ENCODE measurements around the gene SLC12A6. TPM values are rescaled to one million over a fixed set of nuclear protein-coding genes. Genes with fewer than 3 reads are reported as not detected.

SLC12A6 gene
- total and polyA plus RNA-seq, 4 experiments from 2014 or later = 1.8 to 72.0 (median 39.7) TPM

DNA sequence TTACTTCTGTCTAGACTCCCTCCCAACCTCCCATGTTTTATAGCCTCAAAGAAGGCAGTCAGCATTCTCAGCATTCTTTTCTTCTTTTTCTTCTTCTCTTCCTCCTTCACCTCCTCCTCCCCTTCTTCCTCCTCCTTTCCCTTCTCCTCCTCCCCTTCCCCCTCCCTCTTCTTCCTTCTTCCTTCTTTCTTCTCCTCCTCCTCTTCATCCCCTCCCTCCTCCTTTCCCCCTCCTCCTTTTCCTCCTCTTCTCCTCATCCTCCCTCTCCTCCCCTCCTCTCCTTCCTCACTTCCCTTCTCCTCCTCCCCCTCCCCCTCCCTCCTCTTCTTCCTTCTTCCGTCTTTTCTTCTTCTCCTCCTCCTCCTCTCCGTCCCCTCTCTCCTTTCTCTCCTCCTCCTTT is 33.1 kb upstream of the SLC12A6 start:
- Mint-ChIP-seq H3K4me3 (no peak overlapping the region), H3K27me3 (no peaks in the 10 kb centered on the region), H3K27ac (peak overlapping the region in 3 of 7 donors; percentile 55 to 81 (median 76)), H3K9me3 (no peaks in the 10 kb centered on the region), H3K4me1 (peaks cover 19 to 35% (median 26%) of the 10 kb centered on the region in 4 donors), H3K36me3 (peaks cover 0 to 9% of the 10 kb centered on the region in 2 donors)
- CTCF ChIA-PET (ENCODE audit: partially characterized antibody) = interaction anchor here (1.5 to 5.7 kb wide), 2 partner anchors 10 to 25 kb away, joined by 4 to 111 read pairs; partner anchors contain the start of genes NOP10 and NUTM1
- Histone ChIP-seq H3K27ac (ENCODE audit: low read depth, low read length) (no peak overlapping the region), H3K27me3 (ENCODE audit: insufficient read depth, low read length) (no peaks in the 10 kb centered on the region), H3K9me3 (ENCODE audit: control insufficient read depth in 1 of 2, low read length in 2 of 2) (no peaks in the 10 kb centered on the region), H3K4me3 (ENCODE audit: low read length in 2 of 2) (no peak overlapping the region), H3K36me3 (ENCODE audit: insufficient read depth, low read length) (no peaks in the 10 kb centered on the region), H3K4me1 (ENCODE audit: insufficient read depth, low read length) (peaks cover 21% of the 10 kb centered on the region)
- POLR2A ChIA-PET (ENCODE audit: partially characterized antibody) = no interaction called here
- no peak for DNase-seq
- intact Hi-C loops (cut with micrococcal nuclease) = no loop called here

DNA sequence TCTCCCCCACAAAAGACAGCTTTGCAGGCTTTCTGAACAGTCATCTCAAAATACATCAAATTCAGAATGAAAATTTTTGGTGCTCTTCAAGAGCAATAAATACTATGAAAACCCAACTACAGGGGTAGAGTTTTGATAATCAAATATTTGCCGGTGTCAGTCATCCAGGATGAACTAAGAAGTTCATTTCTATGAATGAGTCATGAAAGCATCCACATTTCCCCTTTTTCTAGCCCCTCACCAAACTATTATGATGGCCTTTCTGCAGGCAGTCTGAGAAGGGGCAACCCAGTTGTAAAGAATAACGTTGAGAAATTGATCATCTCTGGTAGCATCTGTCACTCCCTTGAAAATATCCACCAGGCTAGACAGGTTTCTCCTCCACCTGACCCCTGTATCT is 32.5 kb upstream of the SLC12A6 start:
- no peaks in the 10 kb centered on the region for H3K9me3 ChIP-seq (ENCODE audit: control insufficient read depth in 1 of 2, low read length in 2 of 2)
- no peaks in the 10 kb centered on the region for H3K36me3 ChIP-seq (ENCODE audit: insufficient read depth, low read length)
- no peaks in the 10 kb centered on the region for H3K27me3 Mint-ChIP-seq
- H3K9me3 Mint-ChIP-seq = no peaks in the 10 kb centered on the region
- CTCF ChIA-PET (ENCODE audit: partially characterized antibody) = interaction anchor here (0.6 to 5.7 kb wide), 4 partner anchors 9 to 128 kb away, joined by 4 to 111 read pairs (median 44); partner anchors contain the start of genes NOP10 and NUTM1
- H3K4me1 ChIP-seq (ENCODE audit: insufficient read depth, low read length) = peaks cover 26% of the 10 kb centered on the region
- peak overlapping the region; percentile 53 to 84 (median 73) for H3K27ac Mint-ChIP-seq
- peak overlapping the region in 1 of 8 donors; percentile 39 for H3K4me3 Mint-ChIP-seq
- DNase-seq = no peak
- peaks cover 0 to 9% of the 10 kb centered on the region in 2 donors for H3K36me3 Mint-ChIP-seq
- intact Hi-C loops (cut with micrococcal nuclease) = no loop called here
- no peaks in the 10 kb centered on the region for H3K27me3 ChIP-seq (ENCODE audit: insufficient read depth, low read length)
- POLR2A ChIA-PET (ENCODE audit: partially characterized antibody) = no interaction called here
- peaks cover 23 to 41% (median 31%) of the 10 kb centered on the region in 4 donors for H3K4me1 Mint-ChIP-seq
- no peak overlapping the region for H3K27ac ChIP-seq (ENCODE audit: low read depth, low read length)
- H3K4me3 ChIP-seq (ENCODE audit: low read length in 2 of 2) = no peak overlapping the region

GRCh38 chr15:34367101-34368081 is 29.8 kb upstream of the SLC12A6 start, which contains the start of gene LPCAT4:
Gene LPCAT4, minus strand, starts transcription at chr15:34367196. Its CDS starts 96 bp downstream, at chr15:34367100.
- peaks cover 7 to 22% of the 10 kb centered on the region in 2 donors for H3K36me3 Mint-ChIP-seq
- H3K36me3 ChIP-seq (ENCODE audit: insufficient read depth, low read length) = peaks cover 11% of the 10 kb centered on the region
- peak within 1 kb of the TSS; percentile 94 to 97 (median 96) for H3K27ac Mint-ChIP-seq
- DNase-seq = peak; percentile 89 to 93 (median 92)
- peak within 1 kb of the TSS; percentile 87 for H3K27ac ChIP-seq (ENCODE audit: low read depth, low read length)
- H3K27me3 Mint-ChIP-seq = no peaks in the 10 kb centered on the region
- H3K27me3 ChIP-seq (ENCODE audit: insufficient read depth, low read length) = no peaks in the 10 kb centered on the region
- peaks cover 31% of the 10 kb centered on the region for H3K4me1 ChIP-seq (ENCODE audit: insufficient read depth, low read length)
- CTCF ChIA-PET (ENCODE audit: partially characterized antibody) = interaction anchor here (0.6 to 5.7 kb wide), 39 partner anchors 8 to 306 kb away, joined by 3 to 111 read pairs (median 4); partner anchors contain the start of genes GOLGA8A, GOLGA8B, KATNBL1 and NOP10
- peak within 1 kb of the TSS; percentile 94 to 99 (median 97) for H3K4me3 Mint-ChIP-seq
- POLR2A ChIA-PET (ENCODE audit: partially characterized antibody) = interaction anchor here (0.6 to 4.1 kb wide), 31 partner anchors 9 to 621 kb away, joined by 3 to 144 read pairs (median 4); partner anchors contain the start of genes AQR, AVEN, EMC4 and EMC7
- intact Hi-C loops (cut with micrococcal nuclease) = loop anchor here (1.0 to 10.0 kb wide), 8 partner anchors 24 to 617 kb away; partner anchors contain the start of genes KATNBL1, NOP10, NUTM1 and PGBD4
- H3K9me3 Mint-ChIP-seq = peaks cover 0 to 2% (median 0%) of the 10 kb centered on the region in 8 donors
- H3K9me3 ChIP-seq (ENCODE audit: control insufficient read depth in 1 of 2, low read length in 2 of 2) = no peaks in the 10 kb centered on the region
- H3K4me1 Mint-ChIP-seq = peaks cover 27 to 57% (median 38%) of the 10 kb centered on the region in 4 donors
- peak within 1 kb of the TSS; percentile 86 to 94 for H3K4me3 ChIP-seq (ENCODE audit: low read length in 2 of 2)

- Mint-ChIP-seq H3K27me3 (no peaks in the 10 kb centered on the region), H3K4me1 (peaks cover 27 to 59% (median 38%) of the 10 kb centered on the region in 4 donors), H3K9me3 (peaks cover 0 to 5% (median 0%) of the 10 kb centered on the region in 8 donors), H3K27ac (peak overlapping the region; percentile 89 to 95 (median 94)), H3K4me3 (peak overlapping the region; percentile 94 to 99 (median 97)), H3K36me3 (peaks cover 13 to 28% of the 10 kb centered on the region in 2 donors)
- peak overlapping the region; percentile 66 to 84 for H3K4me3 ChIP-seq (ENCODE audit: low read length in 2 of 2)
- peaks cover 31% of the 10 kb centered on the region for H3K4me1 ChIP-seq (ENCODE audit: insufficient read depth, low read length)
- H3K27me3 ChIP-seq (ENCODE audit: insufficient read depth, low read length) = no peaks in the 10 kb centered on the region
- H3K36me3 ChIP-seq (ENCODE audit: insufficient read depth, low read length) = peaks cover 11% of the 10 kb centered on the region
- intact Hi-C loops (cut with micrococcal nuclease) = loop anchor here (1.0 to 10.0 kb wide), 8 partner anchors 23 to 618 kb away; partner anchors contain the start of genes KATNBL1, NOP10, NUTM1 and PGBD4
- H3K27ac ChIP-seq (ENCODE audit: low read depth, low read length) = peak overlapping the region; percentile 50
- ChIA-PET CTCF (ENCODE audit: partially characterized antibody) (interaction anchor here (0.6 to 5.7 kb wide), 31 partner anchors 9 to 305 kb away, joined by 3 to 111 read pairs (median 5); partner anchors contain the start of genes GOLGA8A, GOLGA8B, KATNBL1 and NOP10), POLR2A (ENCODE audit: partially characterized antibody) (interaction anchor here (0.6 to 4.1 kb wide), 21 partner anchors 8 to 622 kb away, joined by 3 to 144 read pairs (median 10); partner anchors contain the start of genes AQR, AVEN, EMC4 and EMC7)
- peak; percentile 30 to 67 (median 39) for DNase-seq
- H3K9me3 ChIP-seq (ENCODE audit: control insufficient read depth in 1 of 2, low read length in 2 of 2) = no peaks in the 10 kb centered on the region
Observed at GRCh38 chr15:34366271-34367065, 28.9 kb upstream of the SLC12A6 start.

DNA sequence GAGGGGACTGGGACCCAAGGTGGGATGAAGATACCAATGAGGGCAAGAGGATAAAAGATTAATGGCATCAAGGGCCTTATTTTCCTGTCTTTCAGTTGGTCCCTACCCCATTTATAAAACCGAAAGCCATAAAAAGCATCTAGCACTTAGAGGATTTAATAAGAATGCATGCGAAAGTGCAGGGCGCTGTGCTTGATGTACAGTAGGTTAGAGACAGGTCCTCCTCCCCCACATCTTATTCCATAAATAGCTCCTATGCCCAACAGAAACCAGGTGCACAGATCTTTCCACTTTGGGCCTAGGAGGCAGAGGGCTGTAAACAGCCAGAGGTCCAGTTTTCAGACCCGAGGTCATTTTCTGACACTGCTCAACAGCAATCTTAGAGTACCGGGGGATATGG is 28.3 kb upstream of the SLC12A6 start:
- no peak for DNase-seq
- H3K4me1 Mint-ChIP-seq = peaks cover 27 to 59% (median 38%) of the 10 kb centered on the region in 4 donors
- Histone ChIP-seq H3K27me3 (ENCODE audit: insufficient read depth, low read length) (no peaks in the 10 kb centered on the region), H3K27ac (ENCODE audit: low read depth, low read length) (peak overlapping the region; percentile 50), H3K4me1 (ENCODE audit: insufficient read depth, low read length) (peaks cover 31% of the 10 kb centered on the region), H3K36me3 (ENCODE audit: insufficient read depth, low read length) (peaks cover 17% of the 10 kb centered on the region), H3K4me3 (ENCODE audit: low read length in 2 of 2) (peak overlapping the region; percentile 66 to 84), H3K9me3 (ENCODE audit: control insufficient read depth in 1 of 2, low read length in 2 of 2) (no peaks in the 10 kb centered on the region)
- H3K9me3 Mint-ChIP-seq = peaks cover 0 to 5% (median 0%) of the 10 kb centered on the region in 8 donors
- H3K27me3 Mint-ChIP-seq = no peaks in the 10 kb centered on the region
- CTCF ChIA-PET (ENCODE audit: partially characterized antibody) = interaction anchor here (0.9 to 5.7 kb wide), 9 partner anchors 9 to 303 kb away, joined by 3 to 111 read pairs (median 26); partner anchors contain the start of genes KATNBL1, NOP10, NUTM1 and SLC12A6
- H3K27ac Mint-ChIP-seq = peak overlapping the region; percentile 76 to 95 (median 94)
- H3K4me3 Mint-ChIP-seq = peak overlapping the region; percentile 94 to 99 (median 97)
- POLR2A ChIA-PET (ENCODE audit: partially characterized antibody) = interaction anchor here (0.7 to 4.1 kb wide), 10 partner anchors 11 to 623 kb away, joined by 3 to 144 read pairs (median 20); partner anchors contain the start of genes EMC4, EMC7, GOLGA8B and NOP10
- intact Hi-C loops (cut with micrococcal nuclease) = loop anchor here (10.0 kb wide), 1 partner anchor 619 kb away; the partner anchor contains the start of gene ZNF770
- H3K36me3 Mint-ChIP-seq = peaks cover 19 to 34% of the 10 kb centered on the region in 2 donors

Data from CD4-positive, alpha-beta memory T cell (primary cell).